ENCODE measurements around the gene APAF1.

APAF1 gene

GRCh38 chr12:98699586-98699985 lies 54.5 kb downstream of the APAF1 start:
- no peak for TF ChIP-seq CTCF (IDR thresholded peaks at IDR 0.05)
- no peaks in the 10 kb centered on the region for H3K9me3 ChIP-seq
- intact Hi-C loops (cut with DNase I; ENCODE audit: low total_unique reads): no loop called here
- peaks cover 0 to 32% (median 12%) of the 10 kb centered on the region in 4 donors for H3K4me1 ChIP-seq
- H3K27me3 ChIP-seq: no peaks in the 10 kb centered on the region
- H3K27ac ChIP-seq: peak overlapping the region; percentile 50 to 58
- peaks cover 4 to 8% (median 5%) of the 10 kb centered on the region in 3 donors for H3K36me3 ChIP-seq
- H3K4me3 ChIP-seq: no peak overlapping the region
- DNase-seq: no peak

- no peaks in the 10 kb centered on the region for H3K27me3 ChIP-seq
- no peaks in the 10 kb centered on the region for H3K9me3 ChIP-seq
- H3K27ac ChIP-seq: no peak overlapping the region
- H3K4me1 ChIP-seq: peaks cover 0 to 32% (median 12%) of the 10 kb centered on the region in 4 donors
- no peak for DNase-seq
- no peak overlapping the region for H3K4me3 ChIP-seq
- TF ChIP-seq CTCF (IDR thresholded peaks at IDR 0.05): no peak
- peaks cover 0 to 5% (median 0%) of the 10 kb centered on the region in 3 donors for H3K36me3 ChIP-seq
- intact Hi-C loops (cut with DNase I; ENCODE audit: low total_unique reads): no loop called here
These were observed 56.1 kb downstream of the APAF1 start for GRCh38 chr12:98701166-98701565.

- TF ChIP-seq CTCF (IDR thresholded peaks at IDR 0.05): no peak
- peaks cover 36 to 66% (median 57%) of the 10 kb centered on the region in 3 donors for H3K36me3 ChIP-seq
- no peaks in the 10 kb centered on the region for H3K9me3 ChIP-seq
- intact Hi-C loops (cut with DNase I; ENCODE audit: low total_unique reads): no loop called here
- H3K27ac ChIP-seq: no peak overlapping the region
- no peak for DNase-seq
- H3K4me3 ChIP-seq: no peak overlapping the region
- no peaks in the 10 kb centered on the region for H3K27me3 ChIP-seq
- no peaks in the 10 kb centered on the region for H3K4me1 ChIP-seq
These were observed 63.9 kb downstream of the APAF1 start for GRCh38 chr12:98709022-98709421.

- peaks cover 41 to 70% (median 53%) of the 10 kb centered on the region in 3 donors for H3K36me3 ChIP-seq
- TF ChIP-seq CTCF (IDR thresholded peaks at IDR 0.05): no peak
- no peak overlapping the region for H3K27ac ChIP-seq
- H3K4me1 ChIP-seq: no peaks in the 10 kb centered on the region
- no peak for DNase-seq
- no peaks in the 10 kb centered on the region for H3K27me3 ChIP-seq
- H3K9me3 ChIP-seq: no peaks in the 10 kb centered on the region
- intact Hi-C loops (cut with DNase I; ENCODE audit: low total_unique reads): no loop called here
- H3K4me3 ChIP-seq: no peak overlapping the region
These were observed 69.3 kb downstream of the APAF1 start for GRCh38 chr12:98714426-98714825.

GRCh38 chr12:98719515-98720504 lies 74.7 kb downstream of the APAF1 start:
- intact Hi-C loops (cut with DNase I; ENCODE audit: low total_unique reads): no loop called here
- no peaks in the 10 kb centered on the region for H3K27me3 ChIP-seq

More at GRCh38 chr12:98719515-98720504, 74.7 kb downstream of the APAF1 start:
- Histone ChIP-seq H3K4me3 (no peak overlapping the region), H3K36me3 (peaks cover 34 to 51% (median 47%) of the 10 kb centered on the region in 3 donors), H3K9me3 (no peaks in the 10 kb centered on the region), H3K27ac (no peak overlapping the region), H3K4me1 (no peaks in the 10 kb centered on the region)
- DNase-seq: no peak
- no peak for TF ChIP-seq CTCF (IDR thresholded peaks at IDR 0.05)
